Keratinocyte (primary cell): ENCODE measurements around the gene GPR180.

Experiments
- EZH2 ChIP-seq: IDR thresholded peaks from one replicate; pipeline ENCODE4 v1.6.1; 2012; ENCODE audit warnings: inconsistent platforms, mild to moderate bottlenecking, low read length, moderate library complexity
- TF ChIP-seq, protein P1 (sequence below), 3 experiments: IDR thresholded peaks in 1 of 3; conservative IDR thresholded peaks in 1 of 3; optimal IDR thresholded peaks in 1 of 3; 2 replicates in 2 of 3; 3 replicates in 1 of 3; pipeline versions ENCODE3 to v1.5.1; 2011; ENCODE audit warnings: low read length in 3 of 3, mild to moderate bottlenecking in 3 of 3, moderate library complexity in 2 of 3, control low read depth in 1 of 3, inconsistent platforms in 1 of 3; ENCODE audit not compliant: insufficient read depth in 2 of 3; ENCODE audit errors: extremely low read depth in 1 of 3

DNA sequence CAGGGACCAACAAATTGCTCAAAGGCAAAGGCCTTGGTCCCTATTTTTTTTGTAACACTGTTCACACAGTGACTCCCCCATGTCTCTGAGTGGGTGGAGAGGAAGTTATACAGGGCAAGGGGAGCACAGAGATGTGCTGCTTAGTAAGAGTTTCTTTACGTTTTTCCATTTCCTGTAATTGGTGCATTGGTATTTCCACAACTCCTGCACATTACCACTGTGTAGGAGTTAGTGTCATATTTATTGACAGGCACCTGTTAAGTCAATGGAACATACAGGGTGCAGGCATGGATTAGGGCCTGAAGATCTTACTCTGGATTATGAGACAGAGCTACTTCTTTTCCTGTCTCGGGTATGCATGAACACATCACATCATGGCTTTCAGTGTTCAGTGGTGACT, 65.5 kb downstream of the GPR180 start:
- TF ChIP-seq, protein P1, sequence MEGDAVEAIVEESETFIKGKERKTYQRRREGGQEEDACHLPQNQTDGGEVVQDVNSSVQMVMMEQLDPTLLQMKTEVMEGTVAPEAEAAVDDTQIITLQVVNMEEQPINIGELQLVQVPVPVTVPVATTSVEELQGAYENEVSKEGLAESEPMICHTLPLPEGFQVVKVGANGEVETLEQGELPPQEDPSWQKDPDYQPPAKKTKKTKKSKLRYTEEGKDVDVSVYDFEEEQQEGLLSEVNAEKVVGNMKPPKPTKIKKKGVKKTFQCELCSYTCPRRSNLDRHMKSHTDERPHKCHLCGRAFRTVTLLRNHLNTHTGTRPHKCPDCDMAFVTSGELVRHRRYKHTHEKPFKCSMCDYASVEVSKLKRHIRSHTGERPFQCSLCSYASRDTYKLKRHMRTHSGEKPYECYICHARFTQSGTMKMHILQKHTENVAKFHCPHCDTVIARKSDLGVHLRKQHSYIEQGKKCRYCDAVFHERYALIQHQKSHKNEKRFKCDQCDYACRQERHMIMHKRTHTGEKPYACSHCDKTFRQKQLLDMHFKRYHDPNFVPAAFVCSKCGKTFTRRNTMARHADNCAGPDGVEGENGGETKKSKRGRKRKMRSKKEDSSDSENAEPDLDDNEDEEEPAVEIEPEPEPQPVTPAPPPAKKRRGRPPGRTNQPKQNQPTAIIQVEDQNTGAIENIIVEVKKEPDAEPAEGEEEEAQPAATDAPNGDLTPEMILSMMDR (optimal IDR thresholded peaks at IDR 0.05 in 1 of 3, IDR thresholded peaks at IDR 0.05 in 1 of 3, conservative IDR thresholded peaks at IDR 0.05 in 1 of 3; ENCODE audit: extremely low read depth in 1 of 3, insufficient read depth in 2 of 3, low read length in 3 of 3): no peak
- TF ChIP-seq EZH2: no peak
